ENCODE results near the gene ANKRD13B.

DNA sequence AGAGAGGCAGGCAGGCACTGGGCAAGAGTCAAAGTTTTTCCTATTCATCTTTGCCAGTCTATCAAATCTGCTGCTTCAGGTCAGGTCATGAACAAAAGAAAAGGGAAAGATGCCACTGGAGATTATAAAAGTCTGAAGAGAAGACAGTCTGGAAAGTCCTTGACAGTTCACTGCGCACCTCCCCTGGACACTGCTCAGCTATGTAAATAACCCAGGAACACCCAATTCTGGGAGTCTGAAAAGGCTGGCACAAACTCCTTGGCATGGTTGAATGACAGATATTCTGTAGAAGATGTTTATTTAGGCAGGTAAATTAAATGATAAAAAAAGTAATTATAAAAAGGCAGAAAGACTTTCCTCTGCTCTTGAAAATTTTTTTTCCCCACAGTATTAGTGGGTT, 35.0 kb downstream of the ANKRD13B start:
- TF ChIP-seq, protein P1, sequence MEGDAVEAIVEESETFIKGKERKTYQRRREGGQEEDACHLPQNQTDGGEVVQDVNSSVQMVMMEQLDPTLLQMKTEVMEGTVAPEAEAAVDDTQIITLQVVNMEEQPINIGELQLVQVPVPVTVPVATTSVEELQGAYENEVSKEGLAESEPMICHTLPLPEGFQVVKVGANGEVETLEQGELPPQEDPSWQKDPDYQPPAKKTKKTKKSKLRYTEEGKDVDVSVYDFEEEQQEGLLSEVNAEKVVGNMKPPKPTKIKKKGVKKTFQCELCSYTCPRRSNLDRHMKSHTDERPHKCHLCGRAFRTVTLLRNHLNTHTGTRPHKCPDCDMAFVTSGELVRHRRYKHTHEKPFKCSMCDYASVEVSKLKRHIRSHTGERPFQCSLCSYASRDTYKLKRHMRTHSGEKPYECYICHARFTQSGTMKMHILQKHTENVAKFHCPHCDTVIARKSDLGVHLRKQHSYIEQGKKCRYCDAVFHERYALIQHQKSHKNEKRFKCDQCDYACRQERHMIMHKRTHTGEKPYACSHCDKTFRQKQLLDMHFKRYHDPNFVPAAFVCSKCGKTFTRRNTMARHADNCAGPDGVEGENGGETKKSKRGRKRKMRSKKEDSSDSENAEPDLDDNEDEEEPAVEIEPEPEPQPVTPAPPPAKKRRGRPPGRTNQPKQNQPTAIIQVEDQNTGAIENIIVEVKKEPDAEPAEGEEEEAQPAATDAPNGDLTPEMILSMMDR (CRISPR knock-in tag; IDR thresholded peaks at IDR 0.05): no peak
- TF ChIP-seq JUND (CRISPR knock-in tag; IDR thresholded peaks at IDR 0.05) (no peak), POLR2A (IDR thresholded peaks at IDR 0.05; ENCODE audit: insufficient read depth in 1 of 2, low read depth in 2 of 2, low read length in 2 of 2) (no peak)
- TF ChIP-seq, protein P2, sequence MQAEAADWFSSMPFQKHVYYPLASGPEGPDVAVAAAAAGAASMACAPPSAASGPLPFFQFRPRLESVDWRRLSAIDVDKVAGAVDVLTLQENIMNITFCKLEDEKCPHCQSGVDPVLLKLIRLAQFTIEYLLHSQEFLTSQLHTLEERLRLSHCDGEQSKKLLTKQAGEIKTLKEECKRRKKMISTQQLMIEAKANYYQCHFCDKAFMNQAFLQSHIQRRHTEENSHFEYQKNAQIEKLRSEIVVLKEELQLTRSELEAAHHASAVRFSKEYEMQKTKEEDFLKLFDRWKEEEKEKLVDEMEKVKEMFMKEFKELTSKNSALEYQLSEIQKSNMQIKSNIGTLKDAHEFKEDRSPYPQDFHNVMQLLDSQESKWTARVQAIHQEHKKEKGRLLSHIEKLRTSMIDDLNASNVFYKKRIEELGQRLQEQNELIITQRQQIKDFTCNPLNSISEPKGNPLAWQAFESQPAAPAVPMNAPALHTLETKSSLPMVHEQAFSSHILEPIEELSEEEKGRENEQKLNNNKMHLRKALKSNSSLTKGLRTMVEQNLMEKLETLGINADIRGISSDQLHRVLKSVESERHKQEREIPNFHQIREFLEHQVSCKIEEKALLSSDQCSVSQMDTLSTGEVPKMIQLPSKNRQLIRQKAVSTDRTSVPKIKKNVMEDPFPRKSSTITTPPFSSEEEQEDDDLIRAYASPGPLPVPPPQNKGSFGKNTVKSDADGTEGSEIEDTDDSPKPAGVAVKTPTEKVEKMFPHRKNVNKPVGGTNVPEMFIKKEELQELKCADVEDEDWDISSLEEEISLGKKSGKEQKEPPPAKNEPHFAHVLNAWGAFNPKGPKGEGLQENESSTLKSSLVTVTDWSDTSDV (CRISPR knock-in tag; IDR thresholded peaks at IDR 0.05): no peak
- TF ChIP-seq, protein P3, sequence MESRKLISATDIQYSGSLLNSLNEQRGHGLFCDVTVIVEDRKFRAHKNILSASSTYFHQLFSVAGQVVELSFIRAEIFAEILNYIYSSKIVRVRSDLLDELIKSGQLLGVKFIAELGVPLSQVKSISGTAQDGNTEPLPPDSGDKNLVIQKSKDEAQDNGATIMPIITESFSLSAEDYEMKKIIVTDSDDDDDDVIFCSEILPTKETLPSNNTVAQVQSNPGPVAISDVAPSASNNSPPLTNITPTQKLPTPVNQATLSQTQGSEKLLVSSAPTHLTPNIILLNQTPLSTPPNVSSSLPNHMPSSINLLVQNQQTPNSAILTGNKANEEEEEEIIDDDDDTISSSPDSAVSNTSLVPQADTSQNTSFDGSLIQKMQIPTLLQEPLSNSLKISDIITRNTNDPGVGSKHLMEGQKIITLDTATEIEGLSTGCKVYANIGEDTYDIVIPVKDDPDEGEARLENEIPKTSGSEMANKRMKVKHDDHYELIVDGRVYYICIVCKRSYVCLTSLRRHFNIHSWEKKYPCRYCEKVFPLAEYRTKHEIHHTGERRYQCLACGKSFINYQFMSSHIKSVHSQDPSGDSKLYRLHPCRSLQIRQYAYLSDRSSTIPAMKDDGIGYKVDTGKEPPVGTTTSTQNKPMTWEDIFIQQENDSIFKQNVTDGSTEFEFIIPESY (CRISPR knock-in tag; IDR thresholded peaks at IDR 0.05): no peak
- TF ChIP-seq, protein P4, sequence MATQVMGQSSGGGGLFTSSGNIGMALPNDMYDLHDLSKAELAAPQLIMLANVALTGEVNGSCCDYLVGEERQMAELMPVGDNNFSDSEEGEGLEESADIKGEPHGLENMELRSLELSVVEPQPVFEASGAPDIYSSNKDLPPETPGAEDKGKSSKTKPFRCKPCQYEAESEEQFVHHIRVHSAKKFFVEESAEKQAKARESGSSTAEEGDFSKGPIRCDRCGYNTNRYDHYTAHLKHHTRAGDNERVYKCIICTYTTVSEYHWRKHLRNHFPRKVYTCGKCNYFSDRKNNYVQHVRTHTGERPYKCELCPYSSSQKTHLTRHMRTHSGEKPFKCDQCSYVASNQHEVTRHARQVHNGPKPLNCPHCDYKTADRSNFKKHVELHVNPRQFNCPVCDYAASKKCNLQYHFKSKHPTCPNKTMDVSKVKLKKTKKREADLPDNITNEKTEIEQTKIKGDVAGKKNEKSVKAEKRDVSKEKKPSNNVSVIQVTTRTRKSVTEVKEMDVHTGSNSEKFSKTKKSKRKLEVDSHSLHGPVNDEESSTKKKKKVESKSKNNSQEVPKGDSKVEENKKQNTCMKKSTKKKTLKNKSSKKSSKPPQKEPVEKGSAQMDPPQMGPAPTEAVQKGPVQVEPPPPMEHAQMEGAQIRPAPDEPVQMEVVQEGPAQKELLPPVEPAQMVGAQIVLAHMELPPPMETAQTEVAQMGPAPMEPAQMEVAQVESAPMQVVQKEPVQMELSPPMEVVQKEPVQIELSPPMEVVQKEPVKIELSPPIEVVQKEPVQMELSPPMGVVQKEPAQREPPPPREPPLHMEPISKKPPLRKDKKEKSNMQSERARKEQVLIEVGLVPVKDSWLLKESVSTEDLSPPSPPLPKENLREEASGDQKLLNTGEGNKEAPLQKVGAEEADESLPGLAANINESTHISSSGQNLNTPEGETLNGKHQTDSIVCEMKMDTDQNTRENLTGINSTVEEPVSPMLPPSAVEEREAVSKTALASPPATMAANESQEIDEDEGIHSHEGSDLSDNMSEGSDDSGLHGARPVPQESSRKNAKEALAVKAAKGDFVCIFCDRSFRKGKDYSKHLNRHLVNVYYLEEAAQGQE (IDR thresholded peaks at IDR 0.05; ENCODE audit: borderline replicate concordance in 1 of 2, low read depth in 1 of 2, low read length in 2 of 2): no peak

Measured in HepG2 (cell line).